HG03432 (cell line): ENCODE measurements around the gene EIF4E2.
"Not testable (repeated sequence)": the region's sequence is repeated elsewhere in the genome, so short reads cannot be mapped to it uniquely, and the experiment has no call there.

Source experiments
- ATAC-seq: cut with Tn5 transposase; IDR thresholded peaks from one replicate; pipeline ENCODE4 v1.9.1; 2021; ENCODE audit warnings: mild to moderate bottlenecking, moderate library complexity; ENCODE audit not compliant: unreplicated experiment

The EIF4E2 gene

GRCh38 chr2:232521959-232522622, 28.4 kb upstream of the EIF4E2 start:
- no peak for ATAC-seq

- ATAC-seq: no peak
These were observed 27.7 kb upstream of the EIF4E2 start for GRCh38 chr2:232522623-232523401.

GRCh38 chr2:232523402-232523681, 27.1 kb upstream of the EIF4E2 start:
- ATAC-seq: no peak

GRCh38 chr2:232523682-232524597, 26.5 kb upstream of the EIF4E2 start:
- no peak for ATAC-seq

GRCh38 chr2:232524771-232525170, 25.7 kb upstream of the EIF4E2 start:
- ATAC-seq: no peak

GRCh38 chr2:232525199-232525598, 25.3 kb upstream of the EIF4E2 start:
- ATAC-seq: no peak

GRCh38 chr2:232525791-232526371, 24.6 kb upstream of the EIF4E2 start, which contains the start of gene CHRND:
Gene CHRND, plus strand, starts transcription at chr2:232526160. Its CDS starts 56 bp downstream, at chr2:232526216.
- no peak for ATAC-seq

- ATAC-seq: no peak
These were observed 24.0 kb upstream of the EIF4E2 start for GRCh38 chr2:232526372-232526941.

GRCh38 chr2:232527905-232528470, 22.5 kb upstream of the EIF4E2 start:
- no peak for ATAC-seq

GRCh38 chr2:232528746-232529460, 21.6 kb upstream of the EIF4E2 start:
- no peak for ATAC-seq

- no peak for ATAC-seq
These were observed 20.5 kb upstream of the EIF4E2 start for GRCh38 chr2:232529806-232530547.

GRCh38 chr2:232530626-232531260, 19.7 kb upstream of the EIF4E2 start:
- no peak for ATAC-seq

- no peak for ATAC-seq
These were observed 18.1 kb upstream of the EIF4E2 start for GRCh38 chr2:232532419-232532818.

- ATAC-seq: not testable (repeated sequence)
These were observed 17.7 kb upstream of the EIF4E2 start for GRCh38 chr2:232532821-232533220.

GRCh38 chr2:232533944-232534710, 16.4 kb upstream of the EIF4E2 start:
- ATAC-seq: no peak

- ATAC-seq: no peak
These were observed 15.4 kb upstream of the EIF4E2 start for GRCh38 chr2:232534940-232535651.
